Esophagus muscularis mucosa (tissue), 4 donors: ENCODE measurements around the gene ASGR1.

ENCODE experiments used
- CTCF ChIP-seq, 3 experiments: fragments of 200-600 bp in 2 of 3; fragments of 450-650 bp in 1 of 3; sonication (generic) in 2 of 3; IDR thresholded peaks; one replicate each; pipeline ENCODE4 v1.5.1; 2017 to 2019; ENCODE audit warnings: antibody characterized with exemption in 3 of 3, mild to moderate bottlenecking in 2 of 3, moderate library complexity in 1 of 3
- EP300 ChIP-seq: sonication (generic); formaldehyde crosslinking; IDR thresholded peaks from one replicate; pipeline ENCODE4 v1.6.1; 2017; ENCODE audit warnings: antibody characterized with exemption
- POLR2A ChIP-seq: fragments of 450-650 bp; IDR thresholded peaks from one replicate; pipeline ENCODE4 v1.6.1; 2017; ENCODE audit warnings: antibody characterized with exemption, moderate library complexity, mild to moderate bottlenecking, low read depth
- POLR2AphosphoS5 ChIP-seq, 2 donors: sonication (generic); formaldehyde crosslinking; IDR thresholded peaks; one replicate each; pipeline ENCODE4 v1.6.1; 2017; ENCODE audit warnings: antibody characterized with exemption in 2 of 2

GRCh38 chr17:7186241-7186640 is 7.1 kb upstream of the ASGR1 start:
- TF ChIP-seq CTCF (IDR thresholded peaks at IDR 0.05): no peak
- TF ChIP-seq POLR2A: no peak
- TF ChIP-seq POLR2AphosphoS5 (IDR thresholded peaks at IDR 0.05): no peak
- no peak for TF ChIP-seq EP300
